GM23338 (cell line): ENCODE measurements around the gene RIN3. TPM values are rescaled to one million over a fixed set of nuclear protein-coding genes. Genes with fewer than 3 reads are reported as not detected.

ENCODE experiments used
- ATAC-seq: fragments of 200-7000 bp; cut with Tn5 transposase; 3 replicates; pipeline ENCODE4 v1.9.1; 2020
- DNase-seq: peaks from one replicate; pipeline ENCODE4 v3.0.0-alpha.2; 2015; ENCODE audit warnings: low spot score
- H2AFZ ChIP-seq: fragments of 200-600 bp; sonication (generic); 2 replicates; pipeline ENCODE4 v1.8.0; 2016; ENCODE audit warnings: antibody characterized with exemption, mild to moderate bottlenecking, moderate library complexity
- H3F3A ChIP-seq: fragments of 200-600 bp; sonication (generic); replicated peaks from 2 replicates; pipeline ENCODE4 v1.8.0; 2017; ENCODE audit warnings: antibody characterized with exemption, mixed run types, low read depth
- H3K27ac ChIP-seq: fragments of 200-600 bp; sonication (generic); 2 replicates; pipeline ENCODE4 v1.6.1; 2016; ENCODE audit warnings: low read depth
- H3K27me3 ChIP-seq: fragments of 200-600 bp; sonication (generic); 2 replicates; pipeline ENCODE4 v1.8.0; 2016; ENCODE audit warnings: mild to moderate bottlenecking, mixed run types, moderate library complexity; ENCODE audit not compliant: insufficient read depth
- H3K36me3 ChIP-seq: fragments of 200-600 bp; sonication (generic); 2 replicates; pipeline ENCODE4 v1.8.0; 2016; ENCODE audit warnings: mild to moderate bottlenecking; ENCODE audit not compliant: insufficient read depth
- H3K4me1 ChIP-seq: fragments of 200-600 bp; sonication (generic); 2 replicates; pipeline ENCODE4 v1.8.0; 2016; ENCODE audit warnings: mild to moderate bottlenecking, moderate library complexity; ENCODE audit not compliant: insufficient read depth
- H3K4me2 ChIP-seq: fragments of 200-600 bp; sonication (generic); 2 replicates; pipeline ENCODE4 v1.7.1; 2017; ENCODE audit warnings: mixed run types
- H3K4me3 ChIP-seq: fragments of 200-600 bp; sonication (generic); 2 replicates; pipeline ENCODE4 v1.6.1; 2016; ENCODE audit warnings: mixed run types
- H3K79me2 ChIP-seq: fragments of 200-600 bp; sonication (generic); replicated peaks from 2 replicates; pipeline ENCODE4 v1.8.0; 2017; ENCODE audit warnings: mild to moderate bottlenecking; ENCODE audit not compliant: insufficient read depth
- H3K9me2 ChIP-seq: fragments of 200-600 bp; sonication (generic); 2 replicates; pipeline ENCODE4 v1.8.0; 2017; ENCODE audit not compliant: insufficient read depth
- H4K20me1 ChIP-seq: fragments of 200-600 bp; sonication (generic); replicated peaks from 2 replicates; pipeline ENCODE4 v1.8.0; 2017; ENCODE audit warnings: mild to moderate bottlenecking; ENCODE audit not compliant: insufficient read depth
- H3K27ac Mint-ChIP-seq: 2 replicates; pipeline ENCODE4 v1.8.0; 2020; ENCODE audit warnings: inconsistent platforms, mild to moderate bottlenecking, moderate library complexity, mixed read lengths
- H3K27me3 Mint-ChIP-seq: 3 replicates; pipeline ENCODE4 v1.8.0; 2022; ENCODE audit warnings: low read depth, mild to moderate bottlenecking, moderate library complexity, mixed read lengths, inconsistent platforms; ENCODE audit not compliant: insufficient read depth, poor library complexity
- H3K36me3 Mint-ChIP-seq: 3 replicates; pipeline ENCODE4 v1.8.0; 2021; ENCODE audit warnings: low read depth, mild to moderate bottlenecking, inconsistent platforms, moderate library complexity, mixed read lengths
- H3K4me1 Mint-ChIP-seq: 3 replicates; pipeline ENCODE4 v1.8.0; 2020; ENCODE audit warnings: mild to moderate bottlenecking, inconsistent platforms, mixed read lengths
- H3K4me3 Mint-ChIP-seq: 3 replicates; pipeline ENCODE4 v1.8.0; 2021; ENCODE audit warnings: moderate library complexity, mild to moderate bottlenecking, inconsistent platforms, mixed read lengths
- H3K9me3 Mint-ChIP-seq: 3 replicates; pipeline ENCODE4 v1.8.0; 2020; ENCODE audit warnings: moderate library complexity, mild to moderate bottlenecking, inconsistent platforms, mixed read lengths
- CREB1 ChIP-seq: fragments of 250-450 bp; sonication (Bioruptor Pico); IDR thresholded peaks from 2 replicates; pipeline ENCODE4 v1.5.0; 2020; ENCODE audit warnings: low read depth, mild to moderate bottlenecking, moderate library complexity
- EZH2phosphoT487 ChIP-seq: fragments of 200-600 bp; sonication (generic); IDR thresholded peaks from one replicate; pipeline ENCODE4 v1.8.1; 2018; ENCODE audit warnings: antibody characterized with exemption; ENCODE audit not compliant: unreplicated experiment
- NANOG ChIP-seq: IDR thresholded peaks from 2 replicates; pipeline ENCODE4 v1.6.1; 2016; ENCODE audit warnings: antibody characterized with exemption, borderline replicate concordance
- POLR2AphosphoS5 ChIP-seq: IDR thresholded peaks from 2 replicates; pipeline ENCODE4 v1.6.1; 2016; ENCODE audit warnings: antibody characterized with exemption, low read depth
- STAT1 ChIP-seq: IDR thresholded peaks from one replicate; pipeline ENCODE4 v1.6.1; 2016; ENCODE audit warnings: antibody characterized with exemption; ENCODE audit not compliant: unreplicated experiment
- ZNF114 ChIP-seq: fragments of 250-450 bp; sonication (Bioruptor Pico); IDR thresholded peaks from 2 replicates; pipeline ENCODE4 v1.5.0; 2020; ENCODE audit warnings: mild to moderate bottlenecking, moderate library complexity
- ZNF331 ChIP-seq: fragments of 250-450 bp; sonication (Bioruptor Pico); IDR thresholded peaks from 2 replicates; pipeline ENCODE4 v1.5.0; 2020; ENCODE audit warnings: low read depth, mild to moderate bottlenecking, moderate library complexity
- polyA plus RNA-seq: library from polyadenylated mRNA; unstranded; fragments of >200 nt; fragmentation: Nextera tagmentation; extraction: Ambion mirVana; gene quantifications from 2 replicates; pipeline ENCODE4 v1.2.1, GENCODE V29; 2016
- total RNA-seq: library from RNA; depleted of rRNA; stranded (reverse); fragments of >200 nt; shearing (Covaris generic); gene quantifications from 2 replicates; pipeline ENCODE4 v1.2.3, GENCODE V29; 2014
- TF ChIP-seq, protein P1 (sequence below): fragments of 250-450 bp; sonication (Bioruptor Pico); IDR thresholded peaks from 2 replicates; pipeline ENCODE4 v1.5.0; 2020; ENCODE audit warnings: mild to moderate bottlenecking, moderate library complexity
- TF ChIP-seq, protein P2 (sequence below): IDR thresholded peaks from one replicate; pipeline ENCODE4 v1.6.1; 2018; ENCODE audit warnings: antibody characterized with exemption; ENCODE audit not compliant: unreplicated experiment

The RIN3 gene
- total and polyA plus RNA-seq, 2 experiments from 2014 or later, result 0.97 to 1.5 TPM

DNA sequence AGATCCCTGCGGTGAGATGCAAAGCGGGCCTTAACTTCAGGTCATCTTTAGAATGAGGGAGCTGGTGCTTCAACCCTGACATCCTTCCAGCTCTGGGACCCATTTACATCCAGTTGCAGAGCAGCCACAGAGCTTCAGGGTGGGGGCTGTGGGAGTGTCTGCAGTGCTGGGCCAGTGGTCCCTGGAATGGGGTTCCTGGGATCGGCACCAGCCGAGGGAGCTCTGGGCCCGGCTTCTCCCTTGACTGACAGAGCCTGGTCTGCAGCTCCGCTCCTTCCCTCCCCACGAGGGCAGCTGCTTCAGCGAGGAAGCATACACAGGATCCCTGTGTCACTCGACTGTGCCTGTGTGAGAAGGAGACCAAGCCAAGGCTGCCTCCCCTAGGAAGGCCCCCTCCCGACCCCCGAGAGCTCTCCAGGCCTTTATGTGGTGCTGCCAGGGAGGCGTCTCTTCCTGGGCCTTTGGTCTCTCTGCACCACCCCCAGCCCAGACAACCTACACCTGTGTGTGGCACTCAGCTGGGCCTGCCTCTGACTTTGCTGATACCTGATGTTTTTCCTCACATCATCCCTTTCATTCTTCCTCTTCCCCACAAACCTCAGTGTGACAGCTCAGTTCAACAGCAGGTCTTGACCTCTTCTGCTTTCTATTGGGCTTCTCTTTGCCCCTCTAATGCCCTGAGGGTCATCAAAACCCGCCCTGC, 48.1 kb upstream of the RIN3 start (continued):
- TF ChIP-seq, protein P1, sequence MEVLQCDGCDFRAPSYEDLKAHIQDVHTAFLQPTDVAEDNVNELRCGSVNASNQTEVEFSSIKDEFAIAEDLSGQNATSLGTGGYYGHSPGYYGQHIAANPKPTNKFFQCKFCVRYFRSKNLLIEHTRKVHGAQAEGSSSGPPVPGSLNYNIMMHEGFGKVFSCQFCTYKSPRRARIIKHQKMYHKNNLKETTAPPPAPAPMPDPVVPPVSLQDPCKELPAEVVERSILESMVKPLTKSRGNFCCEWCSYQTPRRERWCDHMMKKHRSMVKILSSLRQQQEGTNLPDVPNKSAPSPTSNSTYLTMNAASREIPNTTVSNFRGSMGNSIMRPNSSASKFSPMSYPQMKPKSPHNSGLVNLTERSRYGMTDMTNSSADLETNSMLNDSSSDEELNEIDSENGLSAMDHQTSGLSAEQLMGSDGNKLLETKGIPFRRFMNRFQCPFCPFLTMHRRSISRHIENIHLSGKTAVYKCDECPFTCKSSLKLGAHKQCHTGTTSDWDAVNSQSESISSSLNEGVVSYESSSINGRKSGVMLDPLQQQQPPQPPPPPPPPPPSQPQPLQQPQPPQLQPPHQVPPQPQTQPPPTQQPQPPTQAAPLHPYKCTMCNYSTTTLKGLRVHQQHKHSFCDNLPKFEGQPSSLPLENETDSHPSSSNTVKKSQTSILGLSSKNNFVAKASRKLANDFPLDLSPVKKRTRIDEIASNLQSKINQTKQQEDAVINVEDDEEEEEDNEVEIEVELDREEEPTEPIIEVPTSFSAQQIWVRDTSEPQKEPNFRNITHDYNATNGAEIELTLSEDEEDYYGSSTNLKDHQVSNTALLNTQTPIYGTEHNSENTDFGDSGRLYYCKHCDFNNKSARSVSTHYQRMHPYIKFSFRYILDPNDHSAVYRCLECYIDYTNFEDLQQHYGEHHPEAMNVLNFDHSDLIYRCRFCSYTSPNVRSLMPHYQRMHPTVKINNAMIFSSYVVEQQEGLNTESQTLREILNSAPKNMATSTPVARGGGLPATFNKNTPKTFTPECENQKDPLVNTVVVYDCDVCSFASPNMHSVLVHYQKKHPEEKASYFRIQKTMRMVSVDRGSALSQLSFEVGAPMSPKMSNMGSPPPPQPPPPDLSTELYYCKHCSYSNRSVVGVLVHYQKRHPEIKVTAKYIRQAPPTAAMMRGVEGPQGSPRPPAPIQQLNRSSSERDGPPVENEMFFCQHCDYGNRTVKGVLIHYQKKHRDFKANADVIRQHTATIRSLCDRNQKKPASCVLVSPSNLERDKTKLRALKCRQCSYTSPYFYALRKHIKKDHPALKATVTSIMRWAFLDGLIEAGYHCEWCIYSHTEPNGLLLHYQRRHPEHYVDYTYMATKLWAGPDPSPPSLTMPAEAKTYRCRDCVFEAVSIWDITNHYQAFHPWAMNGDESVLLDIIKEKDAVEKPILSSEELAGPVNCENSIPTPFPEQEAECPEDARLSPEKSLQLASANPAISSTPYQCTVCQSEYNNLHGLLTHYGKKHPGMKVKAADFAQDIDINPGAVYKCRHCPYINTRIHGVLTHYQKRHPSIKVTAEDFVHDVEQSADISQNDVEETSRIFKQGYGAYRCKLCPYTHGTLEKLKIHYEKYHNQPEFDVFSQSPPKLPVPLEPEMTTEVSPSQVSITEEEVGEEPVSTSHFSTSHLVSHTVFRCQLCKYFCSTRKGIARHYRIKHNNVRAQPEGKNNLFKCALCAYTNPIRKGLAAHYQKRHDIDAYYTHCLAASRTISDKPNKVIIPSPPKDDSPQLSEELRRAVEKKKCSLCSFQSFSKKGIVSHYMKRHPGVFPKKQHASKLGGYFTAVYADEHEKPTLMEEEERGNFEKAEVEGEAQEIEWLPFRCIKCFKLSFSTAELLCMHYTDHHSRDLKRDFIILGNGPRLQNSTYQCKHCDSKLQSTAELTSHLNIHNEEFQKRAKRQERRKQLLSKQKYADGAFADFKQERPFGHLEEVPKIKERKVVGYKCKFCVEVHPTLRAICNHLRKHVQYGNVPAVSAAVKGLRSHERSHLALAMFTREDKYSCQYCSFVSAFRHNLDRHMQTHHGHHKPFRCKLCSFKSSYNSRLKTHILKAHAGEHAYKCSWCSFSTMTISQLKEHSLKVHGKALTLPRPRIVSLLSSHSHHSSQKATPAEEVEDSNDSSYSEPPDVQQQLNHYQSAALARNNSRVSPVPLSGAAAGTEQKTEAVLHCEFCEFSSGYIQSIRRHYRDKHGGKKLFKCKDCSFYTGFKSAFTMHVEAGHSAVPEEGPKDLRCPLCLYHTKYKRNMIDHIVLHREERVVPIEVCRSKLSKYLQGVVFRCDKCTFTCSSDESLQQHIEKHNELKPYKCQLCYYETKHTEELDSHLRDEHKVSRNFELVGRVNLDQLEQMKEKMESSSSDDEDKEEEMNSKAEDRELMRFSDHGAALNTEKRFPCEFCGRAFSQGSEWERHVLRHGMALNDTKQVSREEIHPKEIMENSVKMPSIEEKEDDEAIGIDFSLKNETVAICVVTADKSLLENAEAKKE, result no peak
- no peak for TF ChIP-seq ZNF114 (CRISPR knock-in tag)
- TF ChIP-seq POLR2AphosphoS5, result no peak
- no peak for TF ChIP-seq NANOG
- TF ChIP-seq STAT1, result no peak

DNA sequence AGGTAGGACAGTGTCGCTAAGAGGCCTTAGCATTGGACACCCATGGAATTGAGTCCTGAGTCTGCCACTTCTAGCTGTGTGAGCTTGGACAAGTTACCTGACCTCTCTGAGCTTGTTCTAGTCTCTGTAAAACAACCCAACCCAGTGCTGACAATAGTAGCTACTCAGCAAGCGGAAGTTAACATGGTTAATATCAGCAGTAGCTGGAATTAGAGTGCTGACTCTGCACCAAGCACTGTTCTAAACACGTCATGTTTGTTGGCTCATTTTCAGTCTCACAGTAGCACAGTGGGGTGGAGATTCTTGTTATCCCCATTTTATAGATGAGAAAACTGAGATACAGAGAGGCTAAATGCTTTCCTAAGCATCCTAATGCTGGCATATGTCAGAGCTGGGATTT, 47.5 kb upstream of the RIN3 start:
- peaks cover 14% of the 10 kb centered on the region for H3K9me3 Mint-ChIP-seq
- H3K4me1 Mint-ChIP-seq, result peaks cover 14% of the 10 kb centered on the region
- Histone ChIP-seq H3K27ac (no peak overlapping the region), H3K4me1 (peaks cover 2% of the 10 kb centered on the region), H2AFZ (no peak overlapping the region), H4K20me1 (no peaks in the 10 kb centered on the region), H3K4me3 (no peak overlapping the region), H3F3A (no peaks in the 10 kb centered on the region), H3K9me2 (0 out of 2 replicates have a peak, but pooled peaks cover 3% of the 10 kb centered on the region), H3K4me2 (no peak overlapping the region), H3K27me3 (no peaks in the 10 kb centered on the region), H3K36me3 (no peaks in the 10 kb centered on the region), H3K79me2 (no peaks in the 10 kb centered on the region)
- no peaks in the 10 kb centered on the region for H3K27me3 Mint-ChIP-seq
- H3K27ac Mint-ChIP-seq, result no peak overlapping the region
- DNase-seq (no peak), ATAC-seq (no peak)
- peaks cover 8% of the 10 kb centered on the region; the same call in 2 of the 3 replicates for H3K36me3 Mint-ChIP-seq
- no peak overlapping the region for H3K4me3 Mint-ChIP-seq
- no peak for TF ChIP-seq CREB1 (CRISPR knock-in tag)
- TF ChIP-seq, protein P2, sequence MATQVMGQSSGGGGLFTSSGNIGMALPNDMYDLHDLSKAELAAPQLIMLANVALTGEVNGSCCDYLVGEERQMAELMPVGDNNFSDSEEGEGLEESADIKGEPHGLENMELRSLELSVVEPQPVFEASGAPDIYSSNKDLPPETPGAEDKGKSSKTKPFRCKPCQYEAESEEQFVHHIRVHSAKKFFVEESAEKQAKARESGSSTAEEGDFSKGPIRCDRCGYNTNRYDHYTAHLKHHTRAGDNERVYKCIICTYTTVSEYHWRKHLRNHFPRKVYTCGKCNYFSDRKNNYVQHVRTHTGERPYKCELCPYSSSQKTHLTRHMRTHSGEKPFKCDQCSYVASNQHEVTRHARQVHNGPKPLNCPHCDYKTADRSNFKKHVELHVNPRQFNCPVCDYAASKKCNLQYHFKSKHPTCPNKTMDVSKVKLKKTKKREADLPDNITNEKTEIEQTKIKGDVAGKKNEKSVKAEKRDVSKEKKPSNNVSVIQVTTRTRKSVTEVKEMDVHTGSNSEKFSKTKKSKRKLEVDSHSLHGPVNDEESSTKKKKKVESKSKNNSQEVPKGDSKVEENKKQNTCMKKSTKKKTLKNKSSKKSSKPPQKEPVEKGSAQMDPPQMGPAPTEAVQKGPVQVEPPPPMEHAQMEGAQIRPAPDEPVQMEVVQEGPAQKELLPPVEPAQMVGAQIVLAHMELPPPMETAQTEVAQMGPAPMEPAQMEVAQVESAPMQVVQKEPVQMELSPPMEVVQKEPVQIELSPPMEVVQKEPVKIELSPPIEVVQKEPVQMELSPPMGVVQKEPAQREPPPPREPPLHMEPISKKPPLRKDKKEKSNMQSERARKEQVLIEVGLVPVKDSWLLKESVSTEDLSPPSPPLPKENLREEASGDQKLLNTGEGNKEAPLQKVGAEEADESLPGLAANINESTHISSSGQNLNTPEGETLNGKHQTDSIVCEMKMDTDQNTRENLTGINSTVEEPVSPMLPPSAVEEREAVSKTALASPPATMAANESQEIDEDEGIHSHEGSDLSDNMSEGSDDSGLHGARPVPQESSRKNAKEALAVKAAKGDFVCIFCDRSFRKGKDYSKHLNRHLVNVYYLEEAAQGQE, result no peak
- no peak for TF ChIP-seq POLR2AphosphoS5
- no peak for TF ChIP-seq ZNF331 (CRISPR knock-in tag)
- no peak for TF ChIP-seq ZNF114 (CRISPR knock-in tag)
- no peak for TF ChIP-seq EZH2phosphoT487
